ENCODE measurements around the gene ITLN1.
"Not testable (repeated sequence)": the region's sequence is repeated elsewhere in the genome, so short reads cannot be mapped to it uniquely, and the experiment has no call there.

Gene ITLN1

DNA sequence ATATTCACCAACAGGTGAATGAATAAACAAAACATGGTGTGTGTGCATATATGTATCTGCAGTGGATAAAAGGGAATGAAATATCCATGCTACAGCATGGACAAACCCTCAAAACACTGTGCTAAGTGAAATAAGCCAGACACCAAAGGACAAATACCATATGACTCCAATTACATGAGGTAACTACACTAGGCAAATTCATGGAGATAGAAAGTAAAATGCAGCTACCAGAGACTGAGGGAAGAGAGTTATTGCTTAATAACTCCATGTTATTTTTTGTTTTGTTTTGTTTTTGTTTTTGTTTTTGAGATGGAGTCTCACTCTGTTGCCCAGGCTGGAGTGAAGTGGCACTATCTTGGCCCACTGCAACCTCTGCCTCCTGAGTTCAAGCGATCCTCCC is 2.4 kb downstream of the ITLN1 start:
- no peak for DNase-seq

DNA sequence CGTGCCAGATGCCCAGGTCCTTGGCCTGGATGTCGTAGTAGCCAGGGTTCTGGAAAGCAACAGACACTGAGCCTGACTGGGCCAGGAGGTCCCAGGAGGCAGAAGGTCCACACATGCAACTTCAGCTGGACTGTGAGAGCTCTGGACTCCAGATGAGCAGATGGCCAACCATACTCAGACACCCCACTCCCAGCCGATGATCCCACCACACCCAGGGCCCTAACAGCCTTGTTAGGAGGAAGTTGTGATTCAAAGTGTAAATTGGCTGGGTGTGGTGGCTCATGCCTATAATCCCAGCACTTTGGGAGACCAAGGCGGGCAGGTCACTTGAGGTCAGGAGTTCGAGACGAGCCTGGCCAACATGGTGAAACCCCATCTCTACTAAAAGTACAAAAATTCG is 3.7 kb downstream of the ITLN1 start:
- DNase-seq: not testable (repeated sequence)

DNA sequence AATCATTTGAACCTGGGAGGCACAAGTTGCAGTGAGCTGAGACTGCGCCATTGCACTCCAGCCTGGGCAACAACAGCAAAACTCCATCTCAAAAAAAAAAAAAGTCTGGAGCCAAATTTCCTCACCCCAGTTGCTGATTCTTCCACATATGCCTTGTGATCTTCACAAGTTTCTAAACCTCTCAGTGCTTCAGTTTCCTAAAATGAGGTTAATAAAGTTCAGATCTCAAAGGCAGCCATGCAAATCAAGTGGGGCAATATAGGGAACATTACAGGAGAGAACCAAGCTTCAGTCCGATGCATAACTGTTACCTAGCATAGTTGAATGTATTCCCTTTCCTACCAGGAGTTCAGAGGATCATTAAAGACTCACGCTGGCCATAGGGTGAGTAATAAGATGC is 4.8 kb downstream of the ITLN1 start:
- DNase-seq: no peak

DNA sequence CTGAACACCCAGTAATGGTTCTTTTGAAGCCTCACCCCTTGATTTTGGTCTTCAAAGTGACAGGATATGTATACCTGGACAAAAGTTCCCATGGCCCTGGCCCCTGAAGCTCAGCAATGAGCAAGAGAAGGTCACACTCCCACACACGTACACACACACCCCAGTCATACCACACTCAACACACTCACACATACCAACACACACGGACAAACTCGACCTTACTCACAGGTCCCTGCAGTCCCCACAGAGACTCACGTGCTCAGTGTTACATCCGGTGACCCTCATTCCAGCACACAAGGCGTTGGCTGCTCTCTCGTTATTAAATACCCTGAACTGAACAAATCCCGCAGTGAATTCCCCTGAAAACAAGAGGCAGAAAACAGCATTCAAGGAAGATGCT is 5.9 kb downstream of the ITLN1 start:
- DNase-seq: no peak

DNA sequence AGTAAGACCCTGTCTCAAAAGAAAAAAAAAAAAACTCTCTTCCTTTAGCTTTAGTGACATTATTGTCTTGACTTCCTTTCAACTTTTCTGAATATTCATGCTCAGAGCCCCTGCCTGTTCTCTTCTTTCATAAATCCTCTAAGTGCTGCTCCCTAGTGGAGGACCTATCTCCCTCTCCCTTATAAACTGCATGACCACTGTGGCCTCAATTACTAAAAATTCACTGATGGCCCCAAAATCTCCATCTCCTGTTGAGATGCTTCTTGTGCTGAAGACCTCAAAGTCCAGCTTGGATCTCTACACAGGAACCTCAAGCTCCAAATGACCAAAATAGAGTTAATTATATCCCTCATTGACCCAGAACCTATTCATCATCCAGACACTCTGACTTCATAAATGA is 7.8 kb downstream of the ITLN1 start:
- DNase-seq: no peak

DNA sequence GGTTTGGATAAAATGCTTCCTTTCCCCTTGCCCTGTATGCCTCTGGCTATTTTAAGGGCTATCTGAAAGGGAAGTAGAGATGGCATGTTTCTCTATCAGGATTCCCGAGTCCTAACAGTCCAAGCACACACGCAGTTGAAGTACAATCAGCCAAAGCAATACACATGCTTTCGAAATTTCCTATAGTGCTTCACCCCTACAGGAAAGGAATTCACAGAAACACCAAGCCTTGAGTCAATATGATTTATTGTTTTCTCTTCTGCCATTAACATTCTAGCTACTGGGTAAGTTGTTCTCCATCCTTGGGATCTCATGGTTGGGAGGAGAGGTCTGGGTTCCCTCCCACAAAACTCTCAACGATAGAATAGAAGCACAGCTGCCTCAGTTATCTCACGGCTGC is 8.7 kb downstream of the ITLN1 start:
- no peak for DNase-seq

DNA sequence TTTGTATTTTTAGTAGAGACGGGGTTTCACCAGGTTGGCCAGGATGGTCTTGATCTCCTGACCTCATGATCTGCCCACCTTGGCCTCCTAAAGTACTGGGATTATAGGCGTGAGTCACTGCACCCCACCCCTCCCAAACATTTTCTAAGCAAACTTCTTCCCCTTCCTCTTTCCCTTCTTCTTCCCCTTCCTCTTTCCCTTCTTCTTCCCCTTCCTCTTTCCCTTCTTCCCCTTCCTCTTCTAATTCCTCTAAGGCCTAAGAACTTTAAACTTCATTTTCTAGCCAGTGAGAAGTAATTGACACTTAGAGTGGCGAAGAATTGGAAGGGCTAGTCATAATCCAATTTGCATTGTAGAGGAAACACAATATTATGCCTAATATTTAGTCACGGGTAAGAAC is 9.4 kb downstream of the ITLN1 start:
- DNase-seq: not testable (repeated sequence)

DNA sequence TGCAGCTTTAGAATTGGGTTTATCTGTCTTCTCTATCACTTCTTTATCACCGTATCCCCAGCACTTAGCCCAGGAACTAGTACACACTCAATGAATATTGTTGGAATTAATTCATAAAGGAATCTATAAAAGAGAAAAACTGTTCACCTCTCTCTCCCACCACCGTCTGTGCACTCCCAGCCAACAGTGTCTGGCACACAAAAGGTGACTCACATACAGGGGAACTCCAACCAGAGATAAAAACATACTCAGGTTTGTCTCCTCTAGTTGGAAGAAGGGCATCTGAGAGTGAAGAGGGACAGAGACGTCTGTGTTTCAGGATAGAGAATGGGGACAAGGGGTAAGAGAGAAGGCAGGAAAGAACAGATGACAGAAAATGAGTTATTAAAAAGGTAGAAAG is 10.0 kb downstream of the ITLN1 start:
- no peak for DNase-seq

DNA sequence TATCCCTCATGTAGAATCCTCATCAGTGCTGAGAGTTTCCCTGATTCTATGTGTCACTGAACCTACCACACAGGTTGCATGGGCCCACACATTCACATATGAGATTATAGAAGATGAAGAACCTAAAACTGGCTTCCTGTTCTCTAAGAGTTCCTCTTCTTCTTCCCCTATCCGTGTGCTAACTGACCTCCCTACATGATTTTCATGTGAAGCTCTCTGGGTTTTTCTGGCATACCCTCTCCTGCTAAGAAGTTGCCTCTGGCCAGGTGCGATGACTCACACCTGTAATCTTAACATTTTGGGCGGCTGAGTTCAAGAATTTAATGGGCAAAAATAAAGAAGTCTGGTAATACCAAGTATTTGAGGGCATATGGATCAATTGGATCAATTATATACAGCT is 16.8 kb downstream of the ITLN1 start:
- no peak for DNase-seq

DNA sequence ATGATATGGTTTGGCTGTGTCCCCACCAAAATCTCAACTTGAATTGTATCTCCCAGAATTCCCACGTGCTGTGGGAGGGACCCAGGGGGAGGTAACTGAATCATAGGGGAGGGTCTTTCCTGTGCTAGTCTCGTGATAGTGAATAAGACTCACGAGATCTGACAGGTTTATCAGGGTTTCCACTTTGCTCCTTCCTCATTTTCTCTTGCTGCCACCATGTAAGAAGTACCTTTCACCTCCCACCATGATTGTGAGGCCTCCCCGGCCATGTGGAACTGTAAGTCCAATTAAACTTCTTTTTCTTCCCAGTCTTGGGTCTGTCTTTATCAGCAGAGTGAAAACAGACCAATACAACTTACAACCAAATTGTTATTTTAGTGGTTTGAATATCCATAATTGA is 17.3 kb downstream of the ITLN1 start:
- DNase-seq: not testable (repeated sequence)

DNA sequence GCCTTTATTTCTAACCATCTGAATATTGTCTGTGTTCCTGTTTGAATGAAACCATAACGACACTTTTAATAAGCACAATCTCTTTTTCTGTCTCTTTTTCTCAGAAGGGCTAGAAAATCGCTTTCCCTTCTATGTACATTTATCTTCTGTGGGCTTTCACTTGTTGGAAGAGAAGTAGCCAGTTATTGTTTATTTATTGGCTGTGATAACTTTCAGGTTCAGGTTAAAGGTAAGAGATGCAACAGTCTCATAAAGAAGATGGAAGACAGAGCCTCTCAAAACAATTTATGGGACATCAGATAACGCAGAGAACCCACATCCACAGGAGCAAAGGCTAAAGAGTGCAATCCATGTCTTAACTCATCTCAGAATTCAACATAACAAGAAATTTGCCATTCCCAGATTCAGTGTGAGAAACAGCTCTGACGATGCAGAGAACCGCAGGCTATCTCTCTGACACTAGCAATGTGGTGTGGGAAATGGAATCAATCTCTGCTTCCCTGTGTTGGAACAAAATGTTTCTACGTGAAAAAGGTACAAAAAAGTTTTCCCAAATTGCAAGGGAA is 18.2 kb downstream of the ITLN1 start:
- no peak for DNase-seq

DNA sequence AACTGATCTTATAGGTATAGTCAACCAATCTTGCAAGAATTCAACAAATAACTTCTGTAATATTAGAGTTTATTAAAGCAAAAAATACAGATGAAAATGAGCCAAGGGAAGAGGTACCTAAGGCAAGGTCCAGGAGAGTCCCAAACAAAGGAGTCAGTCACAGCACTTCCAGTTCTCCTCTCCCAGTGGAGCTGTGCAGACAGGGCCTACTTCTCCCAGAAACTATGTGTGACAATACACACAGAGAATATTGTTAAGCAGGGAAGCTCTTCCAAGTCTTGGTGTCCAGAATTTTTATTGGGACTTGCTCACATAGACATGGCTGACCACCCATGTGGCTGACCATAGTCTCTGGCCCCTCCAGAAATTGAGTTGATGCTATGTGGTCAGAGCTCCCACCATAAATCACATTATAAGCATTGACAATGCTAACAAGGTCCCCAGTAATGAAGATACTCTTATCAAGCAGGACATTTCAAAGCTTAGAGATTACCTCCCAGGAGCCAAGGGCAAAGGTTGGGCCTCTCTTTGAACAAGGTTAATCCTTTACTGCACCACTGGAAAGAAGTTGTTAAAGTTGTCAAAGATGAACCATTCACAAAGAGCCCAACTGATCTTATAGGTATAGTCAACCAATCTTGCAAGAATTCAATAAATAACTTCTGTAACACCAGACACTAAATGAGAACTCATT is 18.8 kb downstream of the ITLN1 start:
- DNase-seq: no peak

DNA sequence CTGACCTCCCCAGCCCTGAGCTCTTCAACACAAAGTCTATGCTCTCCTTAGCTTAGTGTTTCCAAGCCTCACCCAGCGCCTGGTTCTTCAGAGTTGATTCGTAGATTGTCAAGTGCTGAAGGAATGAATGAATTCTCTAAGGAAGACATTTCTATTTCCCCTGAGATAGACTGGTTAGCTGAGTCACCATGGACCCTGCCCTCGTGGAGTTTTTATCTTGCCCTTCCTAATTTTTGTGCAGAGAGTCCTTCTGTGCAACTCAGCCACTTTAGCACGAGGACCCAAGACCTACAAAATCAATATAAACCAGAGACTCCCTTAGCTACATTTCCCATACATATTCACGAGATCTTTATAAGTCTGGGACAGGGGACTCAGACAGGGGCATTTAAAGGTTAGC is 19.6 kb downstream of the ITLN1 start:
- no peak for DNase-seq

DNA sequence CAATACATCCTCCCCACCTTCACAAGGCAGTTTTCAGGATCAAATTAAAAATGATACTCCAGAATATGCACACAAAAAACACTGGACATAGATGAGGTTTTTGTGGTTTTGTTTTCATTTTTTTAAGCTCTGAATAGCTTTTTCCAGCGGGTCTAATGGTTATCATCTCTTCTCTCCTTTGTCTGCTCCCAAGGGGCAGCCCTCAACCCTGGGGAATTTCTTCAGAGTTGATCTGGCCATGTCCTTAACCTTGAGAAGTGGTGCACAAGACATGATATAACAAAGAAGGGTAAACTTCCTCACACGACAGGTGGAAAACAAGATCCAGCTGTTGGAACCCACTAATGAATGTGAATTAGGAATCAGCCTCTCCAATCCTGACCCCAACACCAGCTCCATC is 20.8 kb downstream of the ITLN1 start:
- DNase-seq: no peak

DNA sequence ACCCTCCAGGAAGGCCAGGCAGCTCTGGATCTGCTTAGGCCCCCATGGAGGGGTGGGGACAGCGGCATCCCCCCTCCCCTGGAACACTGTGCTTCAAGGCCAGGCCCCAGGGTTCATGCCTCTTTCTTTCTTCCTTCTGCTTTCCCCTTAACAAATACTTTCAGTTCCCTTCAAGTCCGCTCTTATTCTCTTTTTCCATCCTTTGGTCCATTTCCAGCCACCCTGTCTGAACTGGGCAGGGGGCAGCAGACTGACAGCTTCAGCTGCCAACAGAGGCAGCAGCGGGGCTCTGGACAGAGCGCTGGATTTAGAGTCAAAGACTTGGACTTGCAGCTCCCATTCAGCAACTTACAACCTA is 21.2 kb downstream of the ITLN1 start:
- no peak for DNase-seq

DNA sequence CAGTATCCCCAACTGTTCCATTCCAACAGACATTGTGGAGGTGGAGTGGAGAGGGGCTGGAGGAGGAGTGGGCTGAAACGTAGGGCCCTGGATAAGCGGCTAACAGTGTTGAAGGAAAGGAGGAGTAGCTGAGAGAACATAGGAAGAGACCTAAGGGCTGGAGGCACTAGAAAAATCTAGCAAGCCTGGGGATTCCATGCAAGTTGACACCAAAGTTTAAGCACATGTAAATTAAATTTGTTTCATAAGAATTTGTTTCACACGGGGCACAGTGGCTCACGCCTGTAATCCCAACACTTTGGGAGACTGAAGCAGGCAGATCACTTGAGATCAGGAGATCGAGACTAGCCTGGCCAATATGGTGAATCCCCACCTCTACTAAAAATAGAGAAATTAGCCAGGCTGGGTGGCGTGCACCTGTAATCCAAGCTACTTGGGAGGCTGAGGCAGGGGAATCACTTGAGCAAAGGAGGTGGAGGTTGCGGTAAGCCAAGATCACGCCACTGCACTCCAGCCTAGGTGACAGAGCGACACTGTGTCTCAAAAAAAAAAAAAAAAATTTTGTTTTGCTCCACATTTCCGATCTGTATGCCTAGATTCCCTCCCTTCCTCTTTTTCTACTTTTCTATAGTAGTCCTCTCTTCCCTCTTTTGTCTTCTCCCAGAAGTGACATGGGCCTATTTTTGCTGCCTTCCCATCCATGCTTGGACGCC is 21.8 kb downstream of the ITLN1 start:
- DNase-seq: no peak

DNA sequence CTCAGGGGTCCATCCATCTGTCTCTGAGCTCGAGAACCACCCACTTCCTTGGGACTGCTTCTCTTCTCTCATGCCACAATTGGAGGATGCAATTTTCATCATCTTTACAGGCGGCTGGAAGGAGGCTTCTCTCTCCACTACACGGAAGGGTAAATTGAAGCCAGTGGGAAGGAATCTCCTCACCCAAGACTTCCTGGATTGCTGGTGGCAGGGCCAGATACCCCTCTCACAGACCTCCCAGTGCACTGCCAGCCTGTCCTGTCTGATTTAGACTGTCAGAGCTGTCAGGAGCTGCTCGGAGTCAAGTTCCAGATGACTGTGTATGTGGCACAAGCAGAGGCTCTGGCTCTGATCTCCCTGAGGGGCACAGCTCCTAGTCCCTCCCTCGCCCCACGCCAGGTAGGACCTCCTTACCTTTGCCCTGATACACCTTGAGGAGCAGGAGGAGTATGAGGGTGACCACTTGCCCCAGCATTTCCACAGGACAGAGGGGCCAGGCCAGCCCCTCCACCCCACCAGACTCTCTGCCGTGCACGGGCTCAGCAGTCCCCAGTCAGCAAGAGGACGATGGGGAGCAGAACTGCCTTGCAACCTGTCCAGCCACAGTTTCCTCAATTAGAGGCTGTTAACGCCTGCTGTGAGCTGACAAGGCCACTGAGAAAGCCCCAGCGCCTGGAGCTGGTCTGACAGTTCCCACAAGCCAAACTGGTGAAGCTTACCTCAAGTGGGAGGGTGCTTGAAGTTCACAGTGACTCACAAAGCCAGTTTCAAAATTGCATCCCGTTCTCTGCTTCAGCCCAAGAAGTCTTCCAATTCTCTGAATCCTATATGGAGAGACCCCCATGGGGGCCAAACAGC is 22.5 kb downstream of the ITLN1 start, which contains the start of gene CD244:
CD244 (minus strand) TSS at position 685 of the 858 bp plus-strand sequence; CDS start at position 475, 210 bp downstream.
- no peak for DNase-seq

DNA sequence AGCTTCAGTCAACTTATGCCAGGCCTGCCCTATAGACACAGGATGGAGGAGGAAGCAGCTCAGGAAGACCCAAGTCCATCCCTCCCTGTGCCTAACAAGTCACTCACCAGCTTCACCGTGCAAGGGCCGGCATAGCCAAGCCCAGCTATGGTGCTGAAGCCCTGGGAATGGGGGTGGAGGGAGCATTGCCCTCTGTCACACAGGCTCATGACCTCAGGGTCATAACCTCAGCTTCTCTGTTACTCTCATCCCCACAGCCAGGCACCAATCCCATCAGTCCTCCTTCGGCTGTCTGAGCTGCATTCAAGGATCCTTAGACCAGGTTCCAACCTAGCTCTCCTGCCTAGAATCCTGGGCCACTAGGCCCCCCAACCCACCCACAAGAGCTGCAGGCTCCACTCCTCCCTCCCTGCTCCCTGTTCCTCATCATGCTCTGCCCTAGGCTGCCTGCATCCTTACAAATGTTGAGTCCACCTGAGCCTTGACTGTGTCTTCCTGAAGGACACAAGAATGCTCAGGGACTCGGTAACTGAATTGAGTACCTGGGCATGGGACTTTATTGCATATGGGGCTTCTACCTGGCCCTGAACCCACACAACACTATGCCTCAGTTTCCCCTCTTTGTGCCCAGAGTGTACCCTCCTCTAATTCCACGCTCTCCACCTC is 24.0 kb downstream of the ITLN1 start:
- no peak for DNase-seq

DNA sequence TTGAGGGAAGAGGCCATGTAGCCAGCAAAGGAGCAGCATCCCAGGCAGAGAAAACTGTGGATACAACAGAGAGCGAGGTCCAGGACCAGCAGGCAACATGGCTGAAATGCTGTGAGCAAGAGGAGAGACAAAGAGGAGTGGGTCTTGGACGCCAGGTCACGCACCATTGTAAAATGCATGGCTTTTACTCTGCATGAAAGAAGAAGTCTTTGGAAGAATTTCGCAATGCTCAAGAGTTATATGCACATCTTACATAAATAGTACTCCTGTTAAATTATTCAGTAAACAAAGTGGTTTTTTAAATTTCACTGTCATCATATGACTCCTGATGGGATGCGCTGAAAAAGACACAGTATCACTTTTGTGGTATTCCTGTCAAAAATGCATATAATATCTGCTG is 25.8 kb downstream of the ITLN1 start:
- DNase-seq: no peak

DNA sequence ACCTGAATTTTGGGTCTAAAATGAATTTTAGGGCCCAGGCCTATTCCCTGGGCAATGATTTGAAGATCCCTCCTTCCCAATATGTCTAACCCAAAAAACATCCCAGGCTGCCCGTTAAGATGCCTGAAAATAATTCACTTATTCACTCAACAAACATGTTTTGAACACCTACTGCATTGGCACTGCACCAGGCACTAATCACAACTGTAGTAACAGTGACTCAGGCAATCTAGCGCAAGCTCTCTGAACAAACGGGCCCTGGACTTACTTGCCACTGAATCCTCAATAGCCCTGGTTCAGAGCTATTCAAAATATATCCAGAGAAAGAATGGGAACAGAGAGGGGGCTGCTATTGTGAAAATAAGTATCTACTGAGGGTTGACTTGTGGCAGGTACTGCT is 26.5 kb downstream of the ITLN1 start:
- no peak for DNase-seq

DNA sequence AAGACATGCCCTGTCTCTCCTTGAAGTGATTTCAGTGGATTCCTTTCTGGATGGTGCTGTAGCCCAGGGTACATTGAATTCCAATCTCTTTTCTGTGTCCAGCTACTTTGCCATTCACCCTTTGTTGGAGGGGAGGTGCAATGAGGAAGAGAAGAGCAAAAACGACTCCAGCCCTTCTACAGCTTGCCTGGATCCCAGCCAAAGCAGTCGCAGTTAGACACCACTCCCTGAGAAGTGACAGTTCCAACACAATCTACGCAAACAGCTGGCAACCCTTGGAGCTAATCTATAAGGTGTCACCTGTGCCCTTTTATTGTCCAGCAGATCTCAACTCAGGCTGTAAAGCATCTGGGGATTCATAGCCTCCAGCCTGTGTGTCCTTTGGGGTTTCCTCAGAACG is 26.9 kb downstream of the ITLN1 start:
- no peak for DNase-seq

DNA sequence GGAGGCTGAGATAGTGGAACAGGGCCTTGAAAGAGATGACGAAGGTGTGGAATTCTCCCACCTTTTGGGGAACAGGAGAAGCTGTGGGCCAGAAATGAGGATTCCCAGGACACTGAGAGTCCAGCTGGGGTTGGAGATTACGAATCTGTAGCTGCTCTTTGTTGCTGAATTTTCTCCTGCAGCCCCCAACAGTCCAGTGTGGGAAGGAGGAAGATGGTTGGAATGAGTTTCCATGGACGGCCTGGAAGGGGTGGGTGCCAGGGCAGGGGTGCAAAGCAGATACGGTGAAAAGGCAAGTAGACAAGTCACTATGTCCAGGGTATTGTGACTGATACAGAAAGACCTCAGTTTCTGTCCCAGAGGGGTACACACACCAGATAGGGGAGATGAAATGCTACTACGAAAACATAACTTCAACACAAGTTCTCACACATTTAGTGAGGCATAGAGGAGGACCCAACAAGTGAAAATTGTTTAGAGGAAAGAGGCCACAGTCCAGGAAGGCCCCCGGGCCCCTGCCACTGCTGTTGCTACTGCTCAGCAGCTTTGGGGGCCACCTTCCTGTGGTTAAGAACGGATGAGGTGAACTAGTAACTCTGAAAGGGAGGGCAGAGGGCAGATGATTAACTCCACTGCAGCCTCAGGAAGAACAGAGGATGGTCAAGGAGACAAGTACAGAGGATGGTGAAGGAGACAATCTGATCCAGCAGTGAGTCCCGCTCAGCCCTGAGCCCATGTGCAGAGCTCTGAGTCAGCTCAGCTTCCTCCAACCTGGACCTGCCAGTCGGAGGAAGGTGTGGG is 29.6 kb downstream of the ITLN1 start:
- DNase-seq: no peak

All from activated CD4-positive, alpha-beta T cell treated with anti-CD3 and anti-CD28 coated beads for 1 hour (primary cell).